Activated CD4-positive, alpha-beta memory T cell treated with anti-CD3 and anti-CD28 coated beads for 36 hours (primary cell): ENCODE results near the gene KIZ. TPM values are rescaled to one million over a fixed set of nuclear protein-coding genes. Genes with fewer than 3 reads are reported as not detected.
A peak's percentile ranks its signal among the peaks of the same experiment; 100 is the strongest.

ENCODE experiments used
- CTCF ChIA-PET: fragments of 350-600 bp; sonication (Branson Sonifier 250); formaldehyde crosslinking; loops from one replicate; lab custom pipeline; 2021; ENCODE audit warnings: antibody characterized with exemption, inconsistent platforms; lab: Charles Lee
- POLR2A ChIA-PET: fragments of 350-600 bp; sonication (Branson Sonifier 250); formaldehyde crosslinking; loops from one replicate; lab custom pipeline; 2021; ENCODE audit warnings: antibody characterized with exemption; lab: Charles Lee
- DNase-seq: peaks from one replicate; pipeline ENCODE4 v3.0.0-alpha.2; 2020
- H3K27ac Mint-ChIP-seq: one replicate; pipeline ENCODE4 v1.8.0; 2021; ENCODE audit warnings: mixed read lengths
- H3K27me3 Mint-ChIP-seq: one replicate; pipeline ENCODE4 v1.8.0; 2021; ENCODE audit warnings: mixed read lengths
- H3K36me3 Mint-ChIP-seq: one replicate; pipeline ENCODE4 v1.8.0; 2021; ENCODE audit warnings: mixed read lengths
- H3K4me1 Mint-ChIP-seq: one replicate; pipeline ENCODE4 v1.8.0; 2021; ENCODE audit warnings: low read depth, mixed read lengths
- H3K4me3 Mint-ChIP-seq: one replicate; pipeline ENCODE4 v1.8.0; 2021; ENCODE audit warnings: mild to moderate bottlenecking, mixed read lengths
- H3K9me3 Mint-ChIP-seq: one replicate; pipeline ENCODE4 v1.8.0; 2021; ENCODE audit warnings: mixed read lengths
- intact Hi-C: fragments of 100-400 bp; cut with micrococcal nuclease; formaldehyde crosslinking; loops from one replicate; pipeline ENCODE4 v1.15.1; 2023
- total RNA-seq, 2 experiments: library from RNA; stranded (reverse); gene quantifications; one replicate each; pipeline ENCODE4 v1.2.3, GENCODE V29; 2021

KIZ gene
- total RNA-seq, 2 experiments from 2014 or later = 13.3 to 13.5 TPM

DNA sequence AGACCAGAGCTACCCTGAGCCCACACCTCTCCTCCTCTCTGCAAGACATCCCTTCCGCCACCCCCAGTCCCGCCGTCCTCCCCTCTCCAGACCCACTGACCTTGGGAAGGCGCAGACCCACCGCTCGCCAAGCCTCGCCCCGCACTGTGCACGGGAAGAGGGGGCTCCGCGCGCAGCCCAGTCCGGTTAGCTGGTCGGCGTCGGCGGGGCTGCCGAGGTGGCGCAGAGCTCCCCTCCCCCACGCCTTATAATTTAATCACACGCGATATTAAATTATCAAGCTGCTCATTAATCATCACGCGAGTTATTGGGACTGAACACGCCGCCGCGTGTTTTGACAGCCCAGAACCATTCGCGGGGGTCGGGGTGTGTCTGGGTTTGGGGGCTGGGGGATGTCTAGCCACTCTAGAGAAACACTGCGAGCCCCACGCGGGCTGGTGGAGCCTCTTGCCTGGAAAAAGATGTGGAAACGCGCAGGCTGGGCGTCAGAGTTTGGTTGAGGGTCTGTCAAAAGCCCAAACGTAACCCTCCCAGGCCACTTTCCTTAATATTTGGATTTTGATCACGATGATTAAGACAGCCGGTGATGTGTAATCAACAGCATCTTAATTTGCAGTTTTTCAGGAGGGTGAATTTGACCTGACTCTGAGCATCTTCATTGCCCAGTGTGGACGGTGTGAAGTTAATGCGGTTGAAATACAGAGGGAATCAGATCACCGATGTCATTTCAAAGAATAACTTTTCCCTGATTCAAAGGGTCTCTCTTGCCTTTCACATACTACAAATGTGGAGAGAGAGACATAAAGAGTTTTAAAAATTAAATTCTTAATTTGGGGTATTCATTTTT is 19.5 kb upstream of the KIZ start, which contains the start of gene LINC00237:
Gene LINC00237, minus strand, starts transcription at position 188 of the 847 bp plus-strand sequence.
- no peak for DNase-seq
- intact Hi-C loops = no loop called here
- H3K36me3 Mint-ChIP-seq = no peaks in the 10 kb centered on the region
- ChIA-PET CTCF (interaction anchor here (2.0 kb wide), 1 partner anchor 399 kb away, joined by 5 read pairs; no protein-coding TSS in a partner anchor), POLR2A (no interaction called here)
- H3K4me3 Mint-ChIP-seq = no peak within 1 kb of the TSS
- H3K4me1 Mint-ChIP-seq = peaks cover 18% of the 10 kb centered on the region
- H3K9me3 Mint-ChIP-seq = no peaks in the 10 kb centered on the region
- H3K27me3 Mint-ChIP-seq = peaks cover 48% of the 10 kb centered on the region
- no peak within 1 kb of the TSS for H3K27ac Mint-ChIP-seq

DNA sequence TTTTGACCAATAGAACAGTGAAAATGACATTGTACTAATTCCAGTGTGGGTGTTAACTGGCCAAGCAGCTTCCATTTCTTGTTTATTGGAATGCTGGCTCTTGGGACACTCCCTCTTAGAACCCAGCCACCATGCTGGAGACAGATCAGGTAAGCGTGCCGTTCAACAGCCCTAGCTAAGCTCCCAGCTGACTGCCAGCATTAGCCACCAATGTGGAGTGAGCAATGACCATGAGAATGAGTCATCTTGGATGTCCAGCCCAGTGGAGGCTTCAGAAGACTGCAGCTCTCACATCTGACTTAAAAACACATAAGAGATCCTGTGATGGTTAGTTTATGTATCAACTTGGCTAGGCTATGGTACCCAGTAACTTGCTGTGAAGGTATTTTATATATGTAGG is 16.7 kb upstream of the KIZ start:
- Mint-ChIP-seq H3K9me3 (no peaks in the 10 kb centered on the region), H3K36me3 (no peaks in the 10 kb centered on the region), H3K4me3 (no peak overlapping the region), H3K27me3 (peaks cover 36% of the 10 kb centered on the region), H3K27ac (no peak overlapping the region), H3K4me1 (peaks cover 2% of the 10 kb centered on the region)
- CTCF ChIA-PET = no interaction called here
- DNase-seq = no peak
- intact Hi-C loops = no loop called here
- POLR2A ChIA-PET = no interaction called here

DNA sequence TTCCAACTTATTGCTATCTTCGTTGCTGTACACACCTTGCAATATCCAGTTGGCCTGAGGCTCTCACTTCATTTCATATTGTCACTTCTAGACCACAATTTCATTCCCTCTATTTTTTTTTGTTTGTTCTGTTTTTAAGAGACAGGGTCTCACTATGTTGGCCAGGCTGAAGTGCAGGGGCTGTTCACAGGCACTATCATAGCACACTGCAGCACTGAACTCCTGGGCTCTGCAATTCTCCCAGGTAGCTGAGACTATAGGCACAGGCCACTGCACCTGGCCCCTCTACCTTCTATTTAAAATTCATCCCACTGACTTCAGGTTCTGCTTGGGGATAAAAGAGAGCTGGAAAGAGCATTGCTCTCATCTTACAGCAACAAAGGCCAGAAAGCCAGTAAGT is 15.1 kb upstream of the KIZ start:
- no peaks in the 10 kb centered on the region for H3K36me3 Mint-ChIP-seq
- peaks cover 35% of the 10 kb centered on the region for H3K27me3 Mint-ChIP-seq
- no peak overlapping the region for H3K4me3 Mint-ChIP-seq
- intact Hi-C loops = no loop called here
- peaks cover 2% of the 10 kb centered on the region for H3K4me1 Mint-ChIP-seq
- POLR2A ChIA-PET = no interaction called here
- no peak overlapping the region for H3K27ac Mint-ChIP-seq
- no peak for DNase-seq
- CTCF ChIA-PET = no interaction called here
- no peaks in the 10 kb centered on the region for H3K9me3 Mint-ChIP-seq

DNA sequence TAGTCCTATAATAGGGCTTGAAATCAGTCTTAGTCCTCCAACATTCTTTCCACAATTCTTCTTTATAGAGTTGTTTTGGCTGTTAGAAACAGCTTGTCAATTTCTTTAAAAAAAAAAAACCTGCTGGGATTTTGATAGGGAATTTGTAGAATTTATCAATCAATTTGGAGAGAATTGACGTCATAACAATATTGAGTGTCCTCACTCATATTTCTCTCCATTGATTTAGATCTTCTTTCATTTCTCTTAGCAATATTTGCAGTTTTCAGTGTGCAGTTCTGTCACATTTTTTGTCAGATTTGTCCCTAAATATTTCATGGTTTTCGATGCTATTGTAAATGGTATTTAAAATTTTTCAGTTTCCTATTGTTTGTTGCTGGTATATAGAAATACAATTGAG is 14.5 kb upstream of the KIZ start:
- Mint-ChIP-seq H3K4me1 (peaks cover under 1% of the 10 kb centered on the region), H3K27me3 (peaks cover 31% of the 10 kb centered on the region), H3K4me3 (no peak overlapping the region), H3K27ac (no peak overlapping the region), H3K36me3 (no peaks in the 10 kb centered on the region), H3K9me3 (no peaks in the 10 kb centered on the region)
- CTCF ChIA-PET = no interaction called here
- no peak for DNase-seq
- intact Hi-C loops = no loop called here
- POLR2A ChIA-PET = no interaction called here

DNA sequence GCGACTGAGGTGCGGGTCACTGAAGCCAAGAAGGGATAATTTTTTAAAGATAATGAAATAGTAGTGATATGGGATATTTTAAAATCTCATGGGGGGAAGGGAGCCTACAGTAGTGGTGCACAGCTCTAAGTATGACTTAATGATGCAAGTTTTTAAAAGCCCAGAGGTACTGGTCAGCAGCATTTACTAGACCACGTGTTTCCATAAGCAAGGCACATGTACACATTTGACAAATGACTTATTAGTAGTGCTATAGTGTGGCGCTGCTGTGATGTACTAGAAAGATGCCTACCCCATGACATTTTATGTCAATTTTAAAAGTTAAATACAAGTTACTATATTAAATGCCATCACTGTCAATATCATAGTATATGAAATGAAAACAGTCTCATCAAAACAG is 12.2 kb upstream of the KIZ start:
- H3K4me3 Mint-ChIP-seq = no peak overlapping the region
- intact Hi-C loops = no loop called here
- ChIA-PET CTCF (interaction anchor here (1.7 kb wide), 1 partner anchor 254 kb away, joined by 4 read pairs; no protein-coding TSS in a partner anchor), POLR2A (no interaction called here)
- H3K9me3 Mint-ChIP-seq = no peaks in the 10 kb centered on the region
- no peaks in the 10 kb centered on the region for H3K36me3 Mint-ChIP-seq
- H3K27me3 Mint-ChIP-seq = peaks cover 27% of the 10 kb centered on the region
- H3K27ac Mint-ChIP-seq = no peak overlapping the region
- no peak for DNase-seq
- no peaks in the 10 kb centered on the region for H3K4me1 Mint-ChIP-seq

DNA sequence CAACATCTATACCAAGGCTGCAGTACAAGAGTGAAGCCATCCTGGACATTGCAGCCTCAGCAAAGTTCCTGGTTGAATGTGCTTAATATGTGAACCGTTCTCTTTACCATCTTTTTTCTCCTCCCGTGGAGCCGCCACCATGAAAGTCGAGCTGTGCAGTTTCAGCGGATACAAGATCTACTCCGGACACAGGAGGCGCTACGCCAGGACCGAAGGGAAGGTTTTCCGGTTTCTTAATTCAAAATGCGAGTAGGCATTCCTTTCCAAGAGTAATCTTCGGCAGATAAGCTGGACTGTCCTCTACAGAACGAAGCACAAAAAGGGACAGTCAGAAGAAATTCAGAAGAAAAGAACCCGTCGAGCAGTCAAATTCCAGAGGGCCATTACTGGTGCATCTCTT is 11.3 kb upstream of the KIZ start:
- no peak for DNase-seq
- peaks cover 31% of the 10 kb centered on the region for H3K27me3 Mint-ChIP-seq
- CTCF ChIA-PET = interaction anchor here (1.7 to 1.8 kb wide), 2 partner anchors 11 to 255 kb away, joined by 4 read pairs; partner anchors contain the start of gene KIZ
- no peak overlapping the region for H3K27ac Mint-ChIP-seq
- intact Hi-C loops = no loop called here
- H3K4me1 Mint-ChIP-seq = no peaks in the 10 kb centered on the region
- POLR2A ChIA-PET = no interaction called here
- H3K9me3 Mint-ChIP-seq = no peaks in the 10 kb centered on the region
- no peaks in the 10 kb centered on the region for H3K36me3 Mint-ChIP-seq
- no peak overlapping the region for H3K4me3 Mint-ChIP-seq

DNA sequence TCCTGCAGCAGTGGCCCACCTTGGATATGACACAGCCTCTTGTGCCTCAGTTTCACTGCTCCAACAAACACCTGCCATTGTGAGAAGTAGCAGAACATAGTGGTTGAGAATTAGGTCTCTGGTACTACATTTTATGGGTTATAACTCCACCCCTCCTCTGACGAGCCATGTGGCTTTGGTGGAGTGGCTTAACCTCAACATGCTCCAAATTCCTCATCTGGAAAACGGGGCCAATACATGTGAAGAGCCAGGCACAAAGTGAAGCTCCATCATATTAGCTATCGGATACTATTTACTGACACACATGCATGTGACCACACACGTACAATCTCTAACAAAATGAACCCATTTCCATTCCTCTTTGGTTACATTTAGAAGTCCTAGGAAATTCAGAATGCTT is 8.4 kb upstream of the KIZ start:
- H3K9me3 Mint-ChIP-seq = no peaks in the 10 kb centered on the region
- H3K27me3 Mint-ChIP-seq = peaks cover 27% of the 10 kb centered on the region
- no peaks in the 10 kb centered on the region for H3K36me3 Mint-ChIP-seq
- H3K4me1 Mint-ChIP-seq = no peaks in the 10 kb centered on the region
- CTCF ChIA-PET = no interaction called here
- intact Hi-C loops = no loop called here
- H3K27ac Mint-ChIP-seq = no peak overlapping the region
- no peak for DNase-seq
- no peak overlapping the region for H3K4me3 Mint-ChIP-seq
- POLR2A ChIA-PET = no interaction called here

DNA sequence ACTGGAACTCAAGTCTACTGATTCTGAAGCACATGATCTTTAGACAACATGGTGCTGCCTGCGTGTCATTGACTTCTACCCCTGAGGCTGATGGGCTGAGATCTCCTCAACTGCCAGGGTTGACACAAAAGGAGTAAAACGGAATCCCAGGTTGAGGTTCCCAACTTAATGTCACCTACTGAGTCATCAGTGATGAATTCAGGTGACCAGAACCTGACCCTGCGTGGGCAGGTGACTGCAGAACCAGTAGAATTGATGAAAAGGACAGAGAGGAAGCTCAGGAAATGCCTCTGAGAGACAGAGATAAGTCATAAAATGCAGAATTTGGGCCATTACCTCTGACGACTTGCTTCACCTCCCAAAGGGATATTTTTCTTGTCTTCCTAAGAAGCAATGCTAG is 7.7 kb upstream of the KIZ start:
- ChIA-PET POLR2A (no interaction called here), CTCF (no interaction called here)
- intact Hi-C loops = no loop called here
- Mint-ChIP-seq H3K27me3 (peaks cover 27% of the 10 kb centered on the region), H3K4me3 (no peak overlapping the region), H3K9me3 (no peaks in the 10 kb centered on the region), H3K4me1 (no peaks in the 10 kb centered on the region), H3K27ac (no peak overlapping the region), H3K36me3 (no peaks in the 10 kb centered on the region)
- DNase-seq = no peak

DNA sequence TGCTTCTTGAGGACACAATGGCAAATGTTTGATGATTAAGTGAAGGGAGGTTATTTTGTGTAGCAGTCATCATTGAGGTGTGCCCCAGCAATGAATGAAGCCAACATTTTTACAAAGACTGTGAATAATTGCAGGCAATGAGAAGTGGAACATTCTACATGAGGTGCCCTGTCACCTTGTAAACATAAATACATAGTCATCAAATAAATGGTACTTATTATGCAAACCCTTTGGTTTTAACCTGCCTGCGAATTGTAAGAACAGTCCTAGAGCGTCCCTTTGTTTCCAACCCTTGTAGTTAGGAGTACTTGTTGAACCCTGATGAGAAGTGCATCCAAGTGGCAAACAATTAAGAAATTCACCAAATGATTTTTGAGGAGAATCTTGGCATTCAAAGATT is 7.1 kb upstream of the KIZ start:
- POLR2A ChIA-PET = no interaction called here
- H3K4me3 Mint-ChIP-seq = no peak overlapping the region

DNA sequence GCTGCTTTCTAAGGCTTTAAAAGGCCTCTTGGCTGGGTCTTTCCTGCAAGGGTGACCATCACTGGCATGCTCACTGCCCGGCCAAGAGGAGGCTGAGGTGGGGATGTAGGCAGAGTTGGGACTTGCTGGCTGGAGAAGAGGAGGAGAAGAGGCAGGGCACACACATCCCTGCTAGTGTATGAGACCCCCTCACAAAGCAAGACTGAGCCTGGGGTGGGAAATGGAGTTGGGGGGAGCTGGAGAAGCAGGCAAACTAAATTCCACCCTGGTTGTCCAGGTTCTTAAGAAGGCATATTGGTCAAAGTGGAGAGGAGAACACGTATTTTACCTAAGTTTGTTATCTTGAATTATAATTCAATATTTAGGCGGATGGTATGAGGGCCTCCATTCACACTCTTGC is 1.7 kb upstream of the KIZ start:
- H3K4me3 Mint-ChIP-seq = no peak overlapping the region
- no peak for DNase-seq

More for the DNA sequence above, 7.1 kb upstream of the KIZ start:
- CTCF ChIA-PET = no interaction called here
- H3K27ac Mint-ChIP-seq = no peak overlapping the region
- no peak for DNase-seq
- no peaks in the 10 kb centered on the region for H3K36me3 Mint-ChIP-seq
- H3K9me3 Mint-ChIP-seq = no peaks in the 10 kb centered on the region
- intact Hi-C loops = no loop called here
- H3K27me3 Mint-ChIP-seq = peaks cover 23% of the 10 kb centered on the region
- no peaks in the 10 kb centered on the region for H3K4me1 Mint-ChIP-seq

DNA sequence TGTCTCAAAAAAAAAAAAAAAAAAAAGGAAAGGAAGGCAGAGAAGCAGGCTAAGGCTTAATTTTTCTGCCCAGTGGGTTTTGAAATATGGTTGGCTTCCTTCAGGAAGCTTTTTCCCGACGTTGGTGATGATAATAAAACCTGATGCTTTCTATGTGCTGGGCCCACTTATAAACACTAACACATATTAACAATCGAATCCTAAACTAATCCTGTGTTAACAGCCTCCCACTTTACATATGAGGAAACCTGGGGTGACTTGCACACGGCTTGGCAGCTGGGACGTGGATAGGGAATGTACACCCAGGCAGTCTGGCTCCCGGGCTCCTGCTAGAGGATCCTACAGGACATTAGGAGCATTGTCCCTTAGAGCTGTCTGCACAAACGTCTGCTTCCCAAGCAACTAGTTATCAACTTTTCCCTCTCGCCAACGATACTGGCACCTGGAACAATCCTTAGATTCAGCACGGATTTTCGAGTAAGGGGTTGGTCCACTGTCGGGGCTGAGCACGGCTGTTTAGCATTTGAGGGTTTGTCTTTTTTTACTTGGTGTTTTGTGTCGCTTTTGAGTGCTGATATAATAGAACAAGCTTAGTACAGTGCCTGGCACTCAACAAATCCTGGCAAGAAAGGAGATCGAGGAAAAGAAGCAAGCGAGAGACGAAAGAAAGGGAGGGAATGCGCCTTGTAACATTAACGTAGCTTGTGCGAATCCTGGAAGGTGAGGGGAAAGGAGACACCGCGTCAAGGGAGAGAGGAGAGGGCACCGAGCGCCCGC is 622 bp upstream of the KIZ start:
- no peaks in the 10 kb centered on the region for H3K9me3 Mint-ChIP-seq
- intact Hi-C loops = loop anchor here (1.0 to 5.0 kb wide), 4 partner anchors 25 to 435 kb away; partner anchors contain the start of gene RALGAPA2
- peak overlapping the region; percentile 81 for H3K4me3 Mint-ChIP-seq
- POLR2A ChIA-PET = interaction anchor here (0.7 to 1.7 kb wide), 4 partner anchors 17 to 24 kb away, joined by 3 read pairs; no protein-coding TSS in a partner anchor
- peak overlapping the region; percentile 5 for H3K27ac Mint-ChIP-seq
- no peak for DNase-seq
- H3K4me1 Mint-ChIP-seq = peaks cover 18% of the 10 kb centered on the region
- no peaks in the 10 kb centered on the region for H3K36me3 Mint-ChIP-seq
- CTCF ChIA-PET = interaction anchor here (0.8 to 2.1 kb wide), 6 partner anchors 10 to 447 kb away, joined by 3 to 11 read pairs (median 4); no protein-coding TSS in a partner anchor
- H3K27me3 Mint-ChIP-seq = peaks cover 3% of the 10 kb centered on the region

More for the DNA sequence above, 1.7 kb upstream of the KIZ start:
- H3K27ac Mint-ChIP-seq = no peak overlapping the region
- intact Hi-C loops = no loop called here
- ChIA-PET CTCF (no interaction called here), POLR2A (no interaction called here)
- H3K4me1 Mint-ChIP-seq = peaks cover 18% of the 10 kb centered on the region
- H3K9me3 Mint-ChIP-seq = no peaks in the 10 kb centered on the region
- peaks cover 3% of the 10 kb centered on the region for H3K27me3 Mint-ChIP-seq
- H3K36me3 Mint-ChIP-seq = no peaks in the 10 kb centered on the region

DNA sequence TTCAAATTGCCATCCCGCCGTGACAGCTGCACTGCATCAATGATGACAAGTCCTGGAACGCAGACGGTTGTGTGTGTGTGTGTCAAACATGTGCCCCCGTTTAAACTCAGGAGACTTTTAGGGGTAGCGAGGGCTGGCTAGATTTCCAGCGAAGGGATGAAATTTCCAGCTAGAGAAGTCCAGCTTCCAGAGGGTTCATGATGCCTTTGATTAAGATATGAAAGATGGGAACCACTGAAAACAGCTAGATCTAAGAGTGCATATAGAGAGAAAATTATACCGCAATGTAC is 644 bp downstream of the KIZ start:
- CTCF ChIA-PET = interaction anchor here (0.6 to 2.1 kb wide), 4 partner anchors 24 to 109 kb away, joined by 4 to 11 read pairs (median 4); no protein-coding TSS in a partner anchor
- H3K27me3 Mint-ChIP-seq = peaks cover 3% of the 10 kb centered on the region
- POLR2A ChIA-PET = interaction anchor here (1.3 to 1.7 kb wide), 2 partner anchors 21 to 23 kb away, joined by 3 read pairs; no protein-coding TSS in a partner anchor
- peak overlapping the region; percentile 69 for H3K27ac Mint-ChIP-seq
- no peaks in the 10 kb centered on the region for H3K9me3 Mint-ChIP-seq
- peak overlapping the region; percentile 81 for H3K4me3 Mint-ChIP-seq
- DNase-seq = no peak
- intact Hi-C loops = loop anchor here (2.0 to 5.0 kb wide), 3 partner anchors 79 to 414 kb away; partner anchors contain the start of genes RALGAPA2 and XRN2
- peaks cover 18% of the 10 kb centered on the region for H3K4me1 Mint-ChIP-seq
- no peaks in the 10 kb centered on the region for H3K36me3 Mint-ChIP-seq
